AG09319 (cell line): ENCODE measurements around the gene HSD17B2.
"Not testable (repeated sequence)": the region's sequence is repeated elsewhere in the genome, so short reads cannot be mapped to it uniquely, and the experiment has no call there.

Experiments
- DNase-seq: peaks from one replicate; pipeline ENCODE4 v3.0.0-alpha.2; 2010; ENCODE audit warnings: low read depth; ENCODE audit errors: extremely low read depth
- CTCF ChIP-seq: IDR thresholded peaks from 2 replicates; pipeline ENCODE4 v1.5.1; 2011; ENCODE audit warnings: low read depth, mild to moderate bottlenecking, inconsistent platforms, low read length, moderate library complexity

HSD17B2 gene

GRCh38 chr16:82108100-82108499 is 73.0 kb downstream of the HSD17B2 start:
- no peak for DNase-seq
- no peak for TF ChIP-seq CTCF

- no peak for DNase-seq
- TF ChIP-seq CTCF, result no peak
Observed at GRCh38 chr16:82108774-82109173, 73.7 kb downstream of the HSD17B2 start.

GRCh38 chr16:82109266-82109665 is 74.2 kb downstream of the HSD17B2 start:
- DNase-seq, result not testable (repeated sequence)

GRCh38 chr16:82111944-82112343 is 76.9 kb downstream of the HSD17B2 start:
- TF ChIP-seq CTCF, result no peak
- no peak for DNase-seq

GRCh38 chr16:82113741-82114140 is 78.7 kb downstream of the HSD17B2 start:
- no peak for TF ChIP-seq CTCF
- no peak for DNase-seq

- no peak for DNase-seq
- TF ChIP-seq CTCF, result no peak
Observed at GRCh38 chr16:82116535-82116934, 81.5 kb downstream of the HSD17B2 start.

GRCh38 chr16:82118749-82119148 is 83.7 kb downstream of the HSD17B2 start:
- no peak for TF ChIP-seq CTCF
- no peak for DNase-seq

- DNase-seq, result no peak
- TF ChIP-seq CTCF, result no peak
Observed at GRCh38 chr16:82119405-82119804, 84.4 kb downstream of the HSD17B2 start.
